Brain microvascular endothelial cell (primary cell): ENCODE data around the gene MAPK8IP1.

Experiments used
- DNase-seq: peaks from one replicate; pipeline ENCODE4 v3.0.0-alpha.2; 2020
- H3K27ac ChIP-seq: fragments of 250-450 bp; sonication (Bioruptor Pico); 2 replicates; pipeline ENCODE4 v1.5.1; 2020; ENCODE audit warnings: mild to moderate bottlenecking, moderate library complexity
- H3K27me3 ChIP-seq: fragments of 250-450 bp; sonication (Bioruptor Pico); replicated peaks from 2 replicates; pipeline ENCODE4 v1.5.1; 2020; ENCODE audit warnings: mild to moderate bottlenecking
- H3K36me3 ChIP-seq: fragments of 250-450 bp; sonication (Bioruptor Pico); replicated peaks from 2 replicates; pipeline ENCODE4 v1.5.1; 2020; ENCODE audit warnings: mild to moderate bottlenecking
- H3K4me3 ChIP-seq: 2 replicates; pipeline ENCODE4 v1.5.1; 2011; ENCODE audit warnings: low read depth, mild to moderate bottlenecking, control low read depth, low read length, moderate library complexity
- in situ Hi-C: cut with HindIII; loops from 2 replicates; pipeline ENCODE4 v1.10.0; 2017; ENCODE audit warnings: low sequenced_read_pairs, low pct_ligation_motif_present
- TF ChIP-seq, protein P1 (sequence below): IDR thresholded peaks from 2 replicates; pipeline ENCODE4 v1.5.1; 2011; ENCODE audit warnings: low read depth, mild to moderate bottlenecking, moderate library complexity, low read length, control low read depth, inconsistent platforms; ENCODE audit errors: missing control alignments

MAPK8IP1 gene

DNA sequence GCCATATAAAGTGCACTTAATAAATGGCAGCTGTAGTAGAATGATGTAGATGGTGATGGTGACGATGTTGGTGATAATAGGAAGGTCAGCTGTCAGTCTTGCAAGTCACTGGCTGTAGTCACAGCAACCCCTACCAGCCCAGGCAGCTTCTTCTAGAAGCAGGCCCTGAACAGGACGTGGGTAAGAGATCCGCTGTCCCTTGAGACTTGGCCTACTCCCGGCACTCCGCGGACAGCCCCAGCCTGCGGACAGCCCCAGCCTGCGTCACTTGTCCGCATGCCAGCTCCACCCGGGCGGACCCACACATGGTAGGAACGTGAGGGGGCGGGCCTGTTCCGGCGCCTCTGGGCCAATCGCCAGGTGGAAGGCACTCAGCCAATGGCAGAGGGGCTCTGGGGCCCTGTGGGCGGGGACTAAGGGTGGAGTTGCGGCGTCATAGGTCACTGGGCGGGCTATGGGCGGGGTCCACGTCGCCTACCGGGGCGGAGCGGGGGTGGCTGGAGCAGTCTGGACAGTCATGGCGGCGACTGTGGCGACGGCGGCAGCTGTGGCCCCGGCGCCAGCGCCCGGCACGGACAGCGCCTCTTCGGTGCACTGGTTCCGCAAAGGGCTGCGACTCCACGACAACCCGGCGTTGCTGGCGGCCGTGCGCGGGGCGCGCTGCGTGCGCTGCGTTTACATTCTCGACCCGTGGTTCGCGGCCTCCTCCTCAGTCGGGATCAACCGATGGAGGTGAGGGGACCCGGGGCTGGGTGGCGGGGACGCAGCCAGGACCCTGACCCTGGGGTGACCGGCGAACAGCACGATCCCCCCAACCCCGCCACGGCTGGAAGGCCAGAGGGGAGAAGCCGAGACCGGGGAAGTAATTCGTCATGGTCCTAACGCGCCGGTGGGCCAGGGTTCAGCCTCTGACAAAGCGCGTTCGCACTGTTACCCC, 38.2 kb upstream of the MAPK8IP1 start, which contains the start of gene CRY2:
CRY2 (plus strand) TSS at position 502 of the 937 bp plus-strand sequence; CDS start at position 518, 16 bp downstream.
- in situ Hi-C loops = no loop called here
- TF ChIP-seq, protein P1, sequence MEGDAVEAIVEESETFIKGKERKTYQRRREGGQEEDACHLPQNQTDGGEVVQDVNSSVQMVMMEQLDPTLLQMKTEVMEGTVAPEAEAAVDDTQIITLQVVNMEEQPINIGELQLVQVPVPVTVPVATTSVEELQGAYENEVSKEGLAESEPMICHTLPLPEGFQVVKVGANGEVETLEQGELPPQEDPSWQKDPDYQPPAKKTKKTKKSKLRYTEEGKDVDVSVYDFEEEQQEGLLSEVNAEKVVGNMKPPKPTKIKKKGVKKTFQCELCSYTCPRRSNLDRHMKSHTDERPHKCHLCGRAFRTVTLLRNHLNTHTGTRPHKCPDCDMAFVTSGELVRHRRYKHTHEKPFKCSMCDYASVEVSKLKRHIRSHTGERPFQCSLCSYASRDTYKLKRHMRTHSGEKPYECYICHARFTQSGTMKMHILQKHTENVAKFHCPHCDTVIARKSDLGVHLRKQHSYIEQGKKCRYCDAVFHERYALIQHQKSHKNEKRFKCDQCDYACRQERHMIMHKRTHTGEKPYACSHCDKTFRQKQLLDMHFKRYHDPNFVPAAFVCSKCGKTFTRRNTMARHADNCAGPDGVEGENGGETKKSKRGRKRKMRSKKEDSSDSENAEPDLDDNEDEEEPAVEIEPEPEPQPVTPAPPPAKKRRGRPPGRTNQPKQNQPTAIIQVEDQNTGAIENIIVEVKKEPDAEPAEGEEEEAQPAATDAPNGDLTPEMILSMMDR = no peak
- peak within 1 kb of the TSS; percentile 94 for H3K27ac ChIP-seq
- no peaks in the 10 kb centered on the region for H3K36me3 ChIP-seq
- no peaks in the 10 kb centered on the region for H3K27me3 ChIP-seq
- DNase-seq = peak; percentile 98
- H3K4me3 ChIP-seq = peak within 1 kb of the TSS; percentile 89

DNA sequence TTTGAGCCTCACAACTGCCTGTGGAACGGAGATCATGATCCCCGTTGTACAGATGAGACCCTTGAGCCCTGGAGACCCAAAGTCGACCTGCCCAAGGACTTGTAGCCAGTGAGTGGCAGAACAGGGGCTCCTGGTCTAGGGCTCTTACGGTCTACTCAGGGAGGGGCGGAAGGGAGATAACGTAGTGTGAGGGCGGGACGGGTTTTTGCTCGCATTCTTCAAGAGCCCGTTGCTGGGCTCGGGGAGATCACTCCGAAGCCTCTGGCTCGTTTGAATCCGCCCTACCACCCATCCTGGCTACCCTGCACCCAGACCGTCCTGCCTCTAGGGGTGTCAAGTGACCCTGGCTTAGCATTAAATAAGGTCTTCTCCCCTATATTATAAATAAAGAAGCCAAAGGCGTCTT, 37.5 kb upstream of the MAPK8IP1 start:
- Histone ChIP-seq H3K27me3 (no peaks in the 10 kb centered on the region), H3K4me3 (peak overlapping the region; percentile 89), H3K36me3 (no peaks in the 10 kb centered on the region), H3K27ac (peak overlapping the region; percentile 94)
- TF ChIP-seq, protein P1 = peak; percentile 39
- in situ Hi-C loops = no loop called here
- peak; percentile 46 for DNase-seq

DNA sequence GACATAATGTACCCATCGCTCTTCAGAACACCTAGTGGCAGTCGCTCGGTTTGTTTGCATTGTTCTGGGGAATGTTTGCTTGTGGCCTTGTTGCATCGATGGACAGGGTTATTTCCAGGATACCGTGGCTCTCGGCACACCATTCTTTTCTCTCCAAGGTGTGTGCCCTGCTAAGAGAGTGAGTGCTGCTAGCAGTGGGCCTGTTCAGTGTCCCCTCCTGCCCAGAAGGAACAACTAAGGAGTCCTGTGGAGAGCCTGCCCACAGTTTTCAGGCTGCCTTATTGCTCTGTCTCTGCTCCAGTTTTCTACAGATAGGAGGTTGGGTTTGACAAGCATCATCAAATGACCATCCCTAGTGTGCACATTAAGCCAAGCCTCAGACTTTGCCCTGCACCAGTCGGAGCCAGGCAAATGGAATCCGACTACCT, 36.8 kb upstream of the MAPK8IP1 start:
- DNase-seq = no peak
- H3K27ac ChIP-seq = no peak overlapping the region
- in situ Hi-C loops = no loop called here
- H3K4me3 ChIP-seq = no peak overlapping the region
- H3K36me3 ChIP-seq = no peaks in the 10 kb centered on the region
- H3K27me3 ChIP-seq = no peaks in the 10 kb centered on the region
- TF ChIP-seq, protein P1 = no peak

DNA sequence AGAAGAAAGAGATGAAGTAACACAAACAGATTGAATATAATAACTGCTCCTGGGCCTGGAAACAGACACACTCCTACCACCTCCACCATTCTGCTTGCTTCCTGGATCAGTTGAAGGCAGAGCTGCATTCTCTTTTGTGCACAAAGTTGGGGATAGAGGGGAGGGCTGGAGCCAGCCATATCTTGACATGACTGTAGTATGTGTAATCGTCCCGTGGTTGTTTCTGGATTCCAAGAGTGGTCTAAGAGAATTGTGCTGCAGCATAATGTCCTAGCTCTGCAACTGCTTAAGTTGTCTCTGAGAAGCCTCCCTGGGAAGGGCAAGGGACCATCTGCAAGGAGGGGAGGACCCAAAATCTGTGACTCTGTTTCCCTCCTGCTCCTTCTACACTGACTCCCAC, 35.0 kb upstream of the MAPK8IP1 start:
- Histone ChIP-seq H3K4me3 (no peak overlapping the region), H3K36me3 (no peaks in the 10 kb centered on the region), H3K27me3 (no peaks in the 10 kb centered on the region), H3K27ac (no peak overlapping the region)
- in situ Hi-C loops = no loop called here
- TF ChIP-seq, protein P1 = no peak
- peak; percentile 52 for DNase-seq

DNA sequence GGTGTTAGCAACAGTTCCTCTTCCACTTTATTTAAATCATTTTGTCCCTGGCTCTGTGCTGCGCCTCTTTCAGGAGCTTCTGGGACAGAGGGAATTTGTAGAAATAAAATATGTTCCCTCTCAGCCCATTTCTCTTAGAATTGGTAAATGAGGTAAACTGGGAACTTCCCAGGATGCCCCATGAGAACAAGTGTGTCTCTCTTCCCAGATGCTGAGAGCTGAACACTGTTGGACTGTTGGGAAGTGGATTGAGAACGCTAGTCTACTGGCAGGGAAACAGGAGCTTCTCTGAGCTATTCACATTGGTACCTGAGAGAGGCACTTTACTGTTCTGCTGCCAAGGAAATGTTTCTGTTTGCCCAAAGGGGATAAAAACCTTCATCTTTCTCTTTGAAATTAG, 34.2 kb upstream of the MAPK8IP1 start:
- TF ChIP-seq, protein P1 = no peak
- in situ Hi-C loops = no loop called here
- H3K36me3 ChIP-seq = no peaks in the 10 kb centered on the region
- H3K27ac ChIP-seq = no peak overlapping the region
- no peak for DNase-seq
- H3K27me3 ChIP-seq = no peaks in the 10 kb centered on the region
- no peak overlapping the region for H3K4me3 ChIP-seq
